C4-2B (cell line): ENCODE measurements around the gene CSMD2.

Experiments
- H3K27ac ChIP-seq: fragments of 450-650 bp; 2 replicates; pipeline ENCODE4 v1.5.1; 2017
- CTCF ChIP-seq: fragments of 450-650 bp; conservative IDR thresholded peaks from 2 replicates; pipeline ENCODE4 v1.5.1; 2017; ENCODE audit warnings: mild to moderate bottlenecking
- ZFX ChIP-seq: fragments of 450-650 bp; IDR thresholded peaks from 2 replicates; pipeline ENCODE4 v1.6.1; 2017

Gene CSMD2

GRCh38 chr1:33711511-33711910 lies 453.5 kb downstream of the CSMD2 start:
- H3K27ac ChIP-seq: no peak overlapping the region
- TF ChIP-seq CTCF (no peak), ZFX (no peak)

- no peak overlapping the region for H3K27ac ChIP-seq
- TF ChIP-seq CTCF: no peak
- TF ChIP-seq ZFX: no peak
Measured at GRCh38 chr1:33710967-33711366, 454.1 kb downstream of the CSMD2 start.

GRCh38 chr1:33709783-33710718 lies 455.0 kb downstream of the CSMD2 start:
- TF ChIP-seq ZFX (no peak), CTCF (no peak)
- no peak overlapping the region for H3K27ac ChIP-seq

GRCh38 chr1:33709174-33709782 lies 455.8 kb downstream of the CSMD2 start:
- H3K27ac ChIP-seq: no peak overlapping the region
- no peak for TF ChIP-seq ZFX
- TF ChIP-seq CTCF: no peak

GRCh38 chr1:33706634-33707255 lies 458.3 kb downstream of the CSMD2 start:
- no peak for TF ChIP-seq CTCF
- no peak for TF ChIP-seq ZFX
- H3K27ac ChIP-seq: no peak overlapping the region

- no peak overlapping the region for H3K27ac ChIP-seq
- TF ChIP-seq ZFX (no peak), CTCF (no peak)
Measured at GRCh38 chr1:33703464-33703863, 461.6 kb downstream of the CSMD2 start.
